WTC11 (cell line): ENCODE data around the gene KY.

Experiments
- ARID4B ChIP-seq: sonication (generic); formaldehyde crosslinking; IDR thresholded peaks from 2 replicates; pipeline ENCODE4 v1.8.0; 2023; ENCODE audit warnings: missing genetic modification reagents, mild to moderate bottlenecking, borderline replicate concordance
- CBFB ChIP-seq: sonication (generic); formaldehyde crosslinking; IDR thresholded peaks from 2 replicates; pipeline ENCODE4 v1.8.1; 2022; ENCODE audit warnings: mild to moderate bottlenecking, low read depth, missing genetic modification reagents
- ETV6 ChIP-seq: sonication (generic); formaldehyde crosslinking; IDR thresholded peaks from 2 replicates; pipeline ENCODE4 v1.8.1; 2022; ENCODE audit warnings: mild to moderate bottlenecking, missing genetic modification reagents
- PREB ChIP-seq: sonication (generic); formaldehyde crosslinking; IDR thresholded peaks from 2 replicates; pipeline ENCODE4 v1.8.1; 2022; ENCODE audit warnings: mild to moderate bottlenecking, missing genetic modification reagents, moderate library complexity, borderline replicate concordance
- SP1 ChIP-seq: sonication (generic); formaldehyde crosslinking; conservative IDR thresholded peaks from 2 replicates; pipeline ENCODE4 v1.8.1; 2022; ENCODE audit warnings: missing genetic modification reagents
- TEAD4 ChIP-seq: sonication (generic); formaldehyde crosslinking; IDR thresholded peaks from 2 replicates; pipeline ENCODE4 v1.8.0; 2022; ENCODE audit warnings: mild to moderate bottlenecking, missing genetic modification reagents
- ZNF121 ChIP-seq: sonication (generic); formaldehyde crosslinking; IDR thresholded peaks from 2 replicates; pipeline ENCODE4 v1.8.0; 2023; ENCODE audit warnings: missing genetic modification reagents
- TF ChIP-seq, protein P1 (sequence below): sonication (generic); formaldehyde crosslinking; IDR thresholded peaks from 2 replicates; pipeline ENCODE4 v1.8.1; 2022; ENCODE audit warnings: missing genetic modification reagents, borderline replicate concordance
- TF ChIP-seq, protein P2 (sequence below): fragments of 200-600 bp; IDR thresholded peaks from 2 replicates; pipeline ENCODE4 v1.8.0; 2022; ENCODE audit warnings: antibody characterized with exemption

GRCh38 chr3:134613006-134613520 is 37.8 kb downstream of the KY start:
- TF ChIP-seq, protein P1, sequence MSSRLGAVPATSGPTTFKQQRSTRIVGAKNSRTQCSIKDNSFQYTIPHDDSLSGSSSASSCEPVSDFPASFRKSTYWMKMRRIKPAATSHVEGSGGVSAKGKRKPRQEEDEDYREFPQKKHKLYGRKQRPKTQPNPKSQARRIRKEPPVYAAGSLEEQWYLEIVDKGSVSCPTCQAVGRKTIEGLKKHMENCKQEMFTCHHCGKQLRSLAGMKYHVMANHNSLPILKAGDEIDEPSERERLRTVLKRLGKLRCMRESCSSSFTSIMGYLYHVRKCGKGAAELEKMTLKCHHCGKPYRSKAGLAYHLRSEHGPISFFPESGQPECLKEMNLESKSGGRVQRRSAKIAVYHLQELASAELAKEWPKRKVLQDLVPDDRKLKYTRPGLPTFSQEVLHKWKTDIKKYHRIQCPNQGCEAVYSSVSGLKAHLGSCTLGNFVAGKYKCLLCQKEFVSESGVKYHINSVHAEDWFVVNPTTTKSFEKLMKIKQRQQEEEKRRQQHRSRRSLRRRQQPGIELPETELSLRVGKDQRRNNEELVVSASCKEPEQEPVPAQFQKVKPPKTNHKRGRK (CRISPR knock-in tag): no peak
- TF ChIP-seq, protein P2, sequence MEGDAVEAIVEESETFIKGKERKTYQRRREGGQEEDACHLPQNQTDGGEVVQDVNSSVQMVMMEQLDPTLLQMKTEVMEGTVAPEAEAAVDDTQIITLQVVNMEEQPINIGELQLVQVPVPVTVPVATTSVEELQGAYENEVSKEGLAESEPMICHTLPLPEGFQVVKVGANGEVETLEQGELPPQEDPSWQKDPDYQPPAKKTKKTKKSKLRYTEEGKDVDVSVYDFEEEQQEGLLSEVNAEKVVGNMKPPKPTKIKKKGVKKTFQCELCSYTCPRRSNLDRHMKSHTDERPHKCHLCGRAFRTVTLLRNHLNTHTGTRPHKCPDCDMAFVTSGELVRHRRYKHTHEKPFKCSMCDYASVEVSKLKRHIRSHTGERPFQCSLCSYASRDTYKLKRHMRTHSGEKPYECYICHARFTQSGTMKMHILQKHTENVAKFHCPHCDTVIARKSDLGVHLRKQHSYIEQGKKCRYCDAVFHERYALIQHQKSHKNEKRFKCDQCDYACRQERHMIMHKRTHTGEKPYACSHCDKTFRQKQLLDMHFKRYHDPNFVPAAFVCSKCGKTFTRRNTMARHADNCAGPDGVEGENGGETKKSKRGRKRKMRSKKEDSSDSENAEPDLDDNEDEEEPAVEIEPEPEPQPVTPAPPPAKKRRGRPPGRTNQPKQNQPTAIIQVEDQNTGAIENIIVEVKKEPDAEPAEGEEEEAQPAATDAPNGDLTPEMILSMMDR: no peak
- no peak for TF ChIP-seq PREB (CRISPR knock-in tag)
- TF ChIP-seq CBFB (CRISPR knock-in tag): no peak
- no peak for TF ChIP-seq ETV6 (CRISPR knock-in tag)
- TF ChIP-seq SP1 (CRISPR knock-in tag): no peak
- TF ChIP-seq TEAD4 (CRISPR knock-in tag): no peak
- no peak for TF ChIP-seq ARID4B (CRISPR knock-in tag)
- no peak for TF ChIP-seq ZNF121 (CRISPR knock-in tag)
